Immature natural killer cell (primary cell): Measurements from ENCODE around the gene PIEZO1. TPM values are rescaled to one million over a fixed set of nuclear protein-coding genes. Genes with fewer than 3 reads are reported as not detected.

Experiments
- DNase-seq, 3 donors: peaks; one replicate each; pipeline ENCODE4 v3.0.0; 2022; ENCODE audit warnings: mixed read lengths in 1 of 3
- H3K27ac Mint-ChIP-seq, 6 donors: one replicate each; pipeline ENCODE4 v1.8.0; 2020; ENCODE audit warnings: mixed read lengths in 6 of 6, mild to moderate bottlenecking in 5 of 6, inconsistent platforms in 4 of 6, moderate library complexity in 3 of 6
- H3K27me3 Mint-ChIP-seq, 3 donors: one replicate each; pipeline ENCODE4 v1.8.0; 2020 to 2021; ENCODE audit warnings: low read depth in 3 of 3, mild to moderate bottlenecking in 3 of 3, mixed read lengths in 3 of 3, moderate library complexity in 3 of 3, inconsistent platforms in 1 of 3
- H3K36me3 Mint-ChIP-seq, 3 donors: one replicate each; pipeline ENCODE4 v1.8.0; 2020; ENCODE audit warnings: mixed read lengths in 3 of 3, inconsistent platforms in 2 of 3, mild to moderate bottlenecking in 2 of 3
- H3K4me1 Mint-ChIP-seq, 2 donors: one replicate each; pipeline ENCODE4 v1.8.0; 2020; ENCODE audit warnings: inconsistent platforms in 2 of 2, mild to moderate bottlenecking in 2 of 2, mixed read lengths in 2 of 2, moderate library complexity in 1 of 2
- H3K4me3 Mint-ChIP-seq, 5 donors: one replicate each; pipeline ENCODE4 v1.8.0; 2020; ENCODE audit warnings: mild to moderate bottlenecking in 5 of 5, mixed read lengths in 5 of 5, inconsistent platforms in 3 of 5, moderate library complexity in 3 of 5
- H3K9me3 Mint-ChIP-seq, 6 donors: one replicate each; pipeline ENCODE4 v1.8.0; 2020; ENCODE audit warnings: mild to moderate bottlenecking in 6 of 6, mixed read lengths in 6 of 6, inconsistent platforms in 4 of 6, moderate library complexity in 3 of 6
- polyA plus RNA-seq, 3 donors: library from polyadenylated mRNA; unstranded; fragments of 300-500 nt; fragmentation: Illumina TruSeq; gene quantifications; one replicate each; pipeline ENCODE4 v1.2.3, GENCODE V29; 2021

Gene PIEZO1
- polyA plus RNA-seq, 3 donors from 2014 or later: 5.2 to 41.2 (median 13.1) TPM

- peak; percentile 48 to 60 (median 49) for DNase-seq
- H3K4me1 Mint-ChIP-seq: peaks cover 61 to 65% of the 10 kb centered on the region in 2 donors
- peak overlapping the region; percentile 81 to 96 (median 89) for H3K4me3 Mint-ChIP-seq
- H3K36me3 Mint-ChIP-seq: peaks cover 0 to 4% (median 3%) of the 10 kb centered on the region in 3 donors
- no peaks in the 10 kb centered on the region for H3K9me3 Mint-ChIP-seq
- H3K27me3 Mint-ChIP-seq: peaks cover 23 to 53% (median 33%) of the 10 kb centered on the region in 3 donors
- peak overlapping the region; percentile 92 to 99 (median 95) for H3K27ac Mint-ChIP-seq
Observed at GRCh38 chr16:88705076-88705684, 79.8 kb downstream of the PIEZO1 start.

- peak overlapping the region; percentile 81 to 96 (median 89) for H3K4me3 Mint-ChIP-seq
- H3K9me3 Mint-ChIP-seq: no peaks in the 10 kb centered on the region
- peaks cover 70 to 72% of the 10 kb centered on the region in 2 donors for H3K4me1 Mint-ChIP-seq
- DNase-seq: peak; percentile 86 to 90 (median 87)
- peaks cover 23 to 56% (median 33%) of the 10 kb centered on the region in 3 donors for H3K27me3 Mint-ChIP-seq
- H3K36me3 Mint-ChIP-seq: peaks cover 0 to 4% (median 3%) of the 10 kb centered on the region in 3 donors
- H3K27ac Mint-ChIP-seq: peak overlapping the region; percentile 92 to 99 (median 95)
Observed at GRCh38 chr16:88703486-88704309, 81.3 kb downstream of the PIEZO1 start.

- Mint-ChIP-seq H3K27me3 (peaks cover 23 to 60% (median 33%) of the 10 kb centered on the region in 3 donors), H3K9me3 (no peaks in the 10 kb centered on the region), H3K4me1 (peaks cover 71 to 73% of the 10 kb centered on the region in 2 donors), H3K36me3 (peaks cover 0 to 4% (median 3%) of the 10 kb centered on the region in 3 donors), H3K4me3 (peak overlapping the region; percentile 81 to 96 (median 89)), H3K27ac (peak overlapping the region; percentile 92 to 99 (median 95))
- DNase-seq: peak in 1 of 3 donors; percentile 24
Observed at GRCh38 chr16:88702371-88703210, 82.4 kb downstream of the PIEZO1 start.

- H3K27ac Mint-ChIP-seq: peak overlapping the region; percentile 92 to 99 (median 95)
- H3K36me3 Mint-ChIP-seq: peaks cover 0 to 4% (median 3%) of the 10 kb centered on the region in 3 donors
- peaks cover 66 to 67% of the 10 kb centered on the region in 2 donors for H3K4me1 Mint-ChIP-seq
- DNase-seq: peak in 2 of 3 donors; percentile 27 to 30
- peaks cover 23 to 57% (median 33%) of the 10 kb centered on the region in 3 donors for H3K27me3 Mint-ChIP-seq
- no peaks in the 10 kb centered on the region for H3K9me3 Mint-ChIP-seq
- peak overlapping the region; percentile 81 to 96 (median 89) for H3K4me3 Mint-ChIP-seq
Observed at GRCh38 chr16:88701581-88702370, 83.2 kb downstream of the PIEZO1 start.

GRCh38 chr16:88700636-88701482, 84.2 kb downstream of the PIEZO1 start:
- peak overlapping the region; percentile 92 to 99 (median 95) for H3K27ac Mint-ChIP-seq
- peak overlapping the region; percentile 81 to 96 (median 89) for H3K4me3 Mint-ChIP-seq
- peaks cover 23 to 57% (median 33%) of the 10 kb centered on the region in 3 donors for H3K27me3 Mint-ChIP-seq
- peaks cover 64 to 67% of the 10 kb centered on the region in 2 donors for H3K4me1 Mint-ChIP-seq
- peaks cover 0 to 4% (median 3%) of the 10 kb centered on the region in 3 donors for H3K36me3 Mint-ChIP-seq
- peak; percentile 98 to 99 (median 98) for DNase-seq
- H3K9me3 Mint-ChIP-seq: no peaks in the 10 kb centered on the region

GRCh38 chr16:88700322-88700635, 84.7 kb downstream of the PIEZO1 start:
- Mint-ChIP-seq H3K4me1 (peaks cover 61 to 64% of the 10 kb centered on the region in 2 donors), H3K27ac (peak overlapping the region; percentile 92 to 99 (median 95)), H3K27me3 (peaks cover 19 to 53% (median 30%) of the 10 kb centered on the region in 3 donors), H3K4me3 (peak overlapping the region; percentile 81 to 96 (median 89)), H3K36me3 (peaks cover 0 to 4% (median 3%) of the 10 kb centered on the region in 3 donors), H3K9me3 (no peaks in the 10 kb centered on the region)
- no peak for DNase-seq

- H3K27ac Mint-ChIP-seq: peak overlapping the region in 2 of 6 donors; percentile 45 to 95
- peak overlapping the region in 2 of 5 donors; percentile 89 to 96 for H3K4me3 Mint-ChIP-seq
- no peaks in the 10 kb centered on the region for H3K9me3 Mint-ChIP-seq
- H3K27me3 Mint-ChIP-seq: peaks cover 14 to 46% (median 26%) of the 10 kb centered on the region in 3 donors
- peaks cover 53 to 54% of the 10 kb centered on the region in 2 donors for H3K4me1 Mint-ChIP-seq
- no peak for DNase-seq
- peaks cover 0 to 4% (median 3%) of the 10 kb centered on the region in 3 donors for H3K36me3 Mint-ChIP-seq
Observed at GRCh38 chr16:88699180-88699579, 85.8 kb downstream of the PIEZO1 start.

GRCh38 chr16:88698646-88699045, 86.4 kb downstream of the PIEZO1 start:
- Mint-ChIP-seq H3K4me3 (no peak overlapping the region), H3K27me3 (peaks cover 10 to 41% (median 21%) of the 10 kb centered on the region in 3 donors), H3K36me3 (peaks cover 0 to 4% (median 3%) of the 10 kb centered on the region in 3 donors), H3K9me3 (no peaks in the 10 kb centered on the region), H3K4me1 (peaks cover 47 to 51% of the 10 kb centered on the region in 2 donors), H3K27ac (peak overlapping the region in 1 of 6 donors; percentile 72)
- no peak for DNase-seq

- H3K27ac Mint-ChIP-seq: peak overlapping the region in 5 of 6 donors; percentile 34 to 72 (median 50)
- peaks cover 42 to 45% of the 10 kb centered on the region in 2 donors for H3K4me1 Mint-ChIP-seq
- peaks cover 12 to 34% (median 15%) of the 10 kb centered on the region in 3 donors for H3K27me3 Mint-ChIP-seq
- H3K4me3 Mint-ChIP-seq: no peak overlapping the region
- peaks cover 0 to 4% (median 3%) of the 10 kb centered on the region in 3 donors for H3K36me3 Mint-ChIP-seq
- no peak for DNase-seq
- H3K9me3 Mint-ChIP-seq: no peaks in the 10 kb centered on the region
Observed at GRCh38 chr16:88697831-88698615, 87.0 kb downstream of the PIEZO1 start.

GRCh38 chr16:88697116-88697830, 87.7 kb downstream of the PIEZO1 start:
- Mint-ChIP-seq H3K27me3 (peaks cover 10 to 28% (median 12%) of the 10 kb centered on the region in 3 donors), H3K4me1 (peaks cover 42 to 45% of the 10 kb centered on the region in 2 donors)

GRCh38 chr16:88696441-88696840, 88.6 kb downstream of the PIEZO1 start:
- Mint-ChIP-seq H3K4me3 (no peak overlapping the region), H3K27me3 (peaks cover 9 to 20% (median 10%) of the 10 kb centered on the region in 3 donors), H3K9me3 (no peaks in the 10 kb centered on the region), H3K27ac (peak overlapping the region in 3 of 6 donors; percentile 28 to 79 (median 46)), H3K36me3 (no peaks in the 10 kb centered on the region), H3K4me1 (peaks cover 42 to 45% of the 10 kb centered on the region in 2 donors)
- DNase-seq: no peak

More at GRCh38 chr16:88697116-88697830, 87.7 kb downstream of the PIEZO1 start:
- Mint-ChIP-seq H3K9me3 (no peaks in the 10 kb centered on the region), H3K36me3 (no peaks in the 10 kb centered on the region), H3K27ac (peak overlapping the region in 5 of 6 donors; percentile 34 to 79 (median 50)), H3K4me3 (no peak overlapping the region)
- DNase-seq: no peak
